ENCODE results near the gene TLX1.

Gene TLX1

GRCh38 chr10:101137271-101137670 is 6.2 kb downstream of the TLX1 start:
- no peaks in the 10 kb centered on the region for H4K20me1 ChIP-seq (ENCODE audit: control insufficient read depth, insufficient read depth, low read depth, low read length)
- H3K9me2 ChIP-seq (replicated peaks; ENCODE audit: control insufficient read depth, low read length): no peaks in the 10 kb centered on the region

GRCh38 chr10:101138788-101139420 is 7.8 kb downstream of the TLX1 start:
- H3K4me1 ChIP-seq (ENCODE audit: control insufficient read depth, low read length): peaks cover 9% of the 10 kb centered on the region
- no peak overlapping the region for H3K27ac ChIP-seq (ENCODE audit: low read depth, low read length)
- H3K4me3 ChIP-seq (ENCODE audit: low read length): no peak overlapping the region
- TF ChIP-seq EZH2phosphoT487 (IDR thresholded peaks at IDR 0.05; ENCODE audit: borderline replicate concordance, low read length) (no peak), CTCF (IDR thresholded peaks at IDR 0.05; ENCODE audit: low read depth, low read length, poor library complexity, severe bottlenecking) (no peak)
- no peak overlapping the region for H3K4me2 ChIP-seq (ENCODE audit: low read length)
- H4K20me1 ChIP-seq (ENCODE audit: control insufficient read depth, insufficient read depth, low read depth, low read length): no peaks in the 10 kb centered on the region
- H3K36me3 ChIP-seq (ENCODE audit: control insufficient read depth, low read length): no peaks in the 10 kb centered on the region
- H3K9me2 ChIP-seq (replicated peaks; ENCODE audit: control insufficient read depth, low read length): no peaks in the 10 kb centered on the region
- H3K27me3 ChIP-seq (ENCODE audit: control insufficient read depth, low read length): peaks cover 74% of the 10 kb centered on the region
- no peaks in the 10 kb centered on the region for H3F3A ChIP-seq (ENCODE audit: control insufficient read depth, insufficient read depth)
- no peaks in the 10 kb centered on the region for H3K9me3 ChIP-seq (ENCODE audit: control insufficient read depth, insufficient read depth, low read length)
- H3K79me2 ChIP-seq (ENCODE audit: control insufficient read depth, low read length): no peaks in the 10 kb centered on the region

More at GRCh38 chr10:101137271-101137670, 6.2 kb downstream of the TLX1 start:
- Histone ChIP-seq H3K27me3 (ENCODE audit: control insufficient read depth, low read length) (peaks cover 76% of the 10 kb centered on the region), H3K4me2 (ENCODE audit: low read length) (no peak overlapping the region), H3K9me3 (ENCODE audit: control insufficient read depth, insufficient read depth, low read length) (no peaks in the 10 kb centered on the region), H3K4me1 (ENCODE audit: control insufficient read depth, low read length) (peaks cover 7% of the 10 kb centered on the region), H3K36me3 (ENCODE audit: control insufficient read depth, low read length) (no peaks in the 10 kb centered on the region), H3K27ac (ENCODE audit: low read depth, low read length) (no peak overlapping the region), H3K79me2 (ENCODE audit: control insufficient read depth, low read length) (no peaks in the 10 kb centered on the region), H3K4me3 (ENCODE audit: low read length) (no peak overlapping the region), H3F3A (ENCODE audit: control insufficient read depth, insufficient read depth) (no peaks in the 10 kb centered on the region)
- TF ChIP-seq CTCF (IDR thresholded peaks at IDR 0.05; ENCODE audit: low read depth, low read length, poor library complexity, severe bottlenecking) (no peak), EZH2phosphoT487 (IDR thresholded peaks at IDR 0.05; ENCODE audit: borderline replicate concordance, low read length) (no peak)

GRCh38 chr10:101139421-101139911 is 8.4 kb downstream of the TLX1 start:
- Histone ChIP-seq H4K20me1 (ENCODE audit: control insufficient read depth, insufficient read depth, low read depth, low read length) (no peaks in the 10 kb centered on the region), H3K27me3 (ENCODE audit: control insufficient read depth, low read length) (peaks cover 76% of the 10 kb centered on the region), H3K4me2 (ENCODE audit: low read length) (no peak overlapping the region), H3K36me3 (ENCODE audit: control insufficient read depth, low read length) (no peaks in the 10 kb centered on the region), H3K27ac (ENCODE audit: low read depth, low read length) (no peak overlapping the region), H3K9me3 (ENCODE audit: control insufficient read depth, insufficient read depth, low read length) (no peaks in the 10 kb centered on the region), H3F3A (ENCODE audit: control insufficient read depth, insufficient read depth) (no peaks in the 10 kb centered on the region), H3K9me2 (replicated peaks; ENCODE audit: control insufficient read depth, low read length) (no peaks in the 10 kb centered on the region), H3K4me3 (ENCODE audit: low read length) (no peak overlapping the region), H3K4me1 (ENCODE audit: control insufficient read depth, low read length) (peaks cover 9% of the 10 kb centered on the region), H3K79me2 (ENCODE audit: control insufficient read depth, low read length) (no peaks in the 10 kb centered on the region)
- TF ChIP-seq EZH2phosphoT487 (IDR thresholded peaks at IDR 0.05; ENCODE audit: borderline replicate concordance, low read length) (no peak), CTCF (IDR thresholded peaks at IDR 0.05; ENCODE audit: low read depth, low read length, poor library complexity, severe bottlenecking) (no peak)
